GM10248 (cell line): ENCODE measurements around the gene LRRK2.
"Not testable (repeated sequence)": the region's sequence is repeated elsewhere in the genome, so short reads cannot be mapped to it uniquely, and the experiment has no call there.

Experiments used
- CTCF ChIA-PET: fragments of 300-600 bp; sonication (Branson Sonifier 250); formaldehyde crosslinking; extraction: SDS; loops from one replicate; lab custom pipeline; 2021; ENCODE audit warnings: antibody characterized with exemption; lab: Yijun Ruan, JAX
- POLR2A ChIA-PET: fragments of 350-650 bp; sonication (Branson Sonifier 250); formaldehyde crosslinking; extraction: SDS; loops from one replicate; lab custom pipeline; 2020; ENCODE audit warnings: antibody characterized with exemption; lab: Yijun Ruan, JAX
- DNase-seq: peaks from one replicate; pipeline ENCODE4 v3.0.0; 2012; ENCODE audit errors: extremely low spot score
- CTCF ChIP-seq: IDR thresholded peaks from 2 replicates; pipeline ENCODE4 v1.5.1; 2012; ENCODE audit warnings: mild to moderate bottlenecking, low read depth; ENCODE audit errors: extremely low read depth, missing control alignments, control extremely low read depth

Gene LRRK2

DNA sequence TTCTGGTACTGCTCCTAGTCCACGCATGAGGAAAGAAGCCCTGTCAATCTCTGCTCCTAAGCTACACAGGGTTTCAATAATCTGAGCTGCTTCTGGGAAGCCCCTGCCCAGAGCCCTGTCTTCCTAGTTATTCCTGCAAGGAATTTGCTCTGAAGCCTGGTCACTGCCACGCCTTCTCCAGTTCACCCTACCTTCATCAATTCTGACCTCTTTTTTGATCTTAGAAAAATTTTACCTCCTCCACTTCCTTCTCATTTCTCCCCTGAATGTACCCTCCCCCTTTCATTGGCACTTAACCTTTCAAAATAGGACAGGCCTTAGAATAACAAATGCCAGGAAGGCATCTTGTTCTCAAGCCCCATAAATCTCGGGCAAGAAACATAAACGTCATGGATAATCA is 14.9 kb upstream of the LRRK2 start:
- no peak for DNase-seq
- ChIA-PET POLR2A (no interaction called here), CTCF (interaction anchor here (1.6 kb wide), 1 partner anchor 30 kb away, joined by 4 read pairs; no protein-coding TSS in a partner anchor)
- no peak for TF ChIP-seq CTCF

- CTCF ChIA-PET, DNase-seq, POLR2A ChIA-PET: not testable (repeated sequence)
Measured at GRCh38 chr12:40211186-40211585, 13.6 kb upstream of the LRRK2 start.

GRCh38 chr12:40212566-40212965 is 12.2 kb upstream of the LRRK2 start:
- no peak for DNase-seq
- POLR2A ChIA-PET, result no interaction called here
- TF ChIP-seq CTCF, result no peak
- CTCF ChIA-PET, result no interaction called here

GRCh38 chr12:40215982-40216381 is 8.8 kb upstream of the LRRK2 start:
- POLR2A ChIA-PET, result no interaction called here
- DNase-seq, result no peak
- CTCF ChIA-PET, result no interaction called here
- TF ChIP-seq CTCF, result no peak

DNA sequence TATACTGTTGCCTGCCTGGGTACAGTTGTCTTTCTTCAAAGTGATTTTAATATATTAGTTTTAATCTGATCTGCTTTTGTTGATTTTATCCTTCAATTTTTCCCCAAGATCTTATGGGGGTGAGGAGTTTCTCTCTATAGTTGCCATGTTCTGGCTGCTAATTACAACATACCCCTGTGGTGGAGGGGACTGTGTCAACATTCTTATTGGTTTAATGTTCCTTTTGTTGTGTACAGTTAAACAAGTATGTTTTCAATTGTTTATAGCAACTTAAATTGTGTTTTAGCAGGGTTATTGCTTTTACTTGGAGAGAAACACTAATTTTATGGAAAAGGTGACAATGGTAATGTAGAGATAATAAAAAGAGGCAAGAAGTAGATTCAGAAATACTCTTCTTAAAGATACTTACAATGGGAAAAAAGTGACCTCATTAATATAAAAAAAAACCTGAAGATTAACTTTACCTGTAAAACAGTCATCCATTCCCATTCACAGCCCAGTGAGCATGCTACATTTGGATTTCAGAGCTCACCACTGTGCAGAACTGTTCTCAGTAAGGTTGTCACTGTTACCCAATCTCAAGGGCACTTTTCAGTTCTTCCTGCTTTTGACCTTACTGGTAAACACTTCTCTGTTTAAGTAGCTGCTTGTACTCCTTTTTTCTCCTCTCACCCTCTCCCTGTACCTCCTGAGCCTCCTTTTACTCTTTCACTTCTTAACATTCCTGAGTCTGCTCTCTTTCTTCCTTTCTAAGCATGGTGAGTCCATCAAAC is 8.1 kb upstream of the LRRK2 start:
- no peak for TF ChIP-seq CTCF
- ChIA-PET POLR2A (no interaction called here), CTCF (no interaction called here)
- DNase-seq, result no peak

GRCh38 chr12:40219760-40220159 is 5.0 kb upstream of the LRRK2 start:
- DNase-seq, result no peak
- ChIA-PET POLR2A (no interaction called here), CTCF (no interaction called here)
- no peak for TF ChIP-seq CTCF

DNA sequence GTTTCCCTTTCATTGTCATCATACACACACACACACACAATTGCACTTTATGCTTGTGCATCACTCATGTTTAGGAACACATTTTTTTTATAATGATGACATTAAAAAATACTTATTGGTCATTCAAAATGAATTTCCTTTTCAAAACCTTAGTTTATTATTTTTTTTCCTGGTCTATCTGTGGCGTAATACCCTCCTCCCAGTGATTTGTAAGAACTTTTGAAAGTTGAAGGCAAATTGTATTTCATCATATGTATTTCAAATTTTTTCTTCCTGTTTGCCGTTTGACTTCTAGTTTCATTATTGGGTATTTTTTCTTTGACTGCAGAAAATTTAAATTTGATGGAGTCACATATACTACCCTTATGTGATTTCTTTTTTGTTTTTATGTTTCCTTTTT is 2.5 kb upstream of the LRRK2 start:
- CTCF ChIA-PET, result no interaction called here
- DNase-seq, result no peak
- POLR2A ChIA-PET, result no interaction called here

More for the DNA sequence above, 2.5 kb upstream of the LRRK2 start:
- no peak for TF ChIP-seq CTCF
